C1 segment of cervical spinal cord (tissue), 14 donors: ENCODE data around the gene FOXP3.

ENCODE experiments used
- DNase-seq, 14 donors: peaks; one replicate each; lab custom pipeline; 2025; lab: John Stamatoyannopoulos, UW

Gene FOXP3

GRCh38 chrX:49273181-49273727, 8.7 kb upstream of the FOXP3 start:
- DNase-seq = no peak

GRCh38 chrX:49272421-49272820, 7.9 kb upstream of the FOXP3 start:
- no peak for DNase-seq

DNA sequence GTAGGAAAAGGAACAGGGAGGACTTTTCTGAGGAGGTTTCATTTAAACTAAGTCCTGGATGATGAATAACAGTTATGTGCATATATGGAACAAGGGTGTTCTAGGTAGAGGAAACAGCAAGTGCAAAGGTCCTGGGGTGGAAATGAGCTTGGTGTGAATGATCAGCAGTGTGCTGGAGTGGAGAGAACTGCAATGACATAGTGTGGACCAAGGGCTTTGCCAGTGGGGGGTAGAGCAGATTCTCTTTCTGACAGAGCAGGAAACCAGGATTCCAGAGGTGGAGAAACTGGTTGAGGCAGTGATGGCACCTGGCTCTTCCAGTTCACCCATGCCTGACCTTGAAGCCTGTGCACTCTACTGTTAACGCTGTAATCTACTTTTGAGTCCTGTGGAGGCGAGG, 6.8 kb upstream of the FOXP3 start:
- peak in 1 of 14 donors; percentile 1 for DNase-seq

DNA sequence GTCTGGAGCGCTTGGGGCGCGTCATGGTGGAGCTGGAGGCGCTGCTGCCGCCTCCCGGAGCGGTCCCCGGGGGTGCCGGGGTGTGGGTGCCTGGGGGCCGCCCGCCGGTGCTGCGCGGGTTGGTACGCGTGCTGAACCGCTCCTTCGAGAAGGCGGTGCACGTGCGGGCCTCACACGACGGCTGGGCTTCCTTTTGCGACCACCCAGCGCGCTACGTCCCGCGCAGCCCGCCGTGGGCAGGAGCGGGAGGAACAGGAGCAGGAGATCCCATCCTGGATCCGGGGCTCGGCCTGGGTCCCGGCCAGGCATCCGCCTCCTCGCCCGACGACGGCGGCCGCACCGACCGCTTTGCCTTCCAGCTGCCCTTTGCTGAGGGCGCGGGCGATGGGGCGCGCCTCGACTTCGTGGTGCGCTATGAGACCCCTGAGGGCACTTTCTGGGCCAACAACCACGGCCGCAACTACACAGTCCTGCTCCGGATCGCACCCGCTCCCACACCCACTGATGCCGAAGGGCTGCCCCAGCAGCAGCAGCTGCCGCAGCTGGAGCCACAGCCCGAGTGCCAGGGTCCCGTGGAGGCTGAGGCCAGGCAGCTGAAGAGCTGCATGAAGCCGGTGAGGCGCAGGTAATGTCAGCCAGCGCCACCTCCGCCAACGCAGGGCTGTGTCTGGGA, 5.9 kb upstream of the FOXP3 start:
- no peak for DNase-seq

- DNase-seq = peak in 1 of 14 donors; percentile 40
These were observed 5.3 kb upstream of the FOXP3 start, which contains the start of gene PPP1R3F for GRCh38 chrX:49269767-49270248. TSS of gene PPP1R3F (plus strand) at chrX:49269793. CDS start at chrX:49269870, 77 bp downstream.

- peak; percentile 72 to 96 (median 91) for DNase-seq
These were observed 4.7 kb upstream of the FOXP3 start for GRCh38 chrX:49269010-49269766.

GRCh38 chrX:49268702-49269009, 4.1 kb upstream of the FOXP3 start:
- no peak for DNase-seq

- DNase-seq = no peak
These were observed 2.3 kb upstream of the FOXP3 start for GRCh38 chrX:49266523-49267445.

- no peak for DNase-seq
These were observed 879 bp downstream of the FOXP3 start for GRCh38 chrX:49263631-49264030.

GRCh38 chrX:49262603-49263002, 1.9 kb downstream of the FOXP3 start:
- DNase-seq = no peak

DNA sequence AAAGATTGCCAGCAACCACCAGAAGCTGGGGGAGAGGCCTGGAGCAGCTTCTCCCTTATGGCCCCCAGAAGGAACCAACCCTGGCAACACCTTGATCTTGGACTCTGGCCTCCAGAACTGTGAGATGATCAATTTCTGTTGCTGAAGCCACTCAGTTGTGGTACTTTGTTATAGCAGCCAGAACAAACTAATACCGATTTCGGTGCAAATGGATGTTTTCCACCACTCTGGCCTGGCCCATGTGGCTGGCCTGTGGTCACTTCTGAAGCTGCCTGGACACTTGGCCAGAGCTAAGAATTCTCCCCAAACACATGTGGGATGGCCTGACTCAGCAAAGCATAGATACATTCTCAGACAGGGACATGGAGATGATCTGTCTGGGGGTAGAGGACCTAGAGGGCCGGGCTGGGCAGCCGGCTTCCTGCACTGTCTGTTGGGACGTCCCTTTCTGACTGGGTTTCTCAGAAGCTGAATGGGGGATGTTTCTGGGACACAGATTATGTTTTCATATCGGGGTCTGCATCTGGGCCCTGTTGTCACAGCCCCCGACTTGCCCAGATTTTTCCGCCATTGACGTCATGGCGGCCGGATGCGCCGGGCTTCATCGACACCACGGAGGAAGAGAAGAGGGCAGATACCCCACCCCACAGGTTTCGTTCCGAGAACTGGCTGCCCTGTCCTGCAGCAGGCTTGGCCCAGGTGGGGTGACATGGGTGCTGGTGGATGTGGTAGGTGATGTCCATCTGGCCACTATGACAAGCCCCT, 4.1 kb downstream of the FOXP3 start:
- no peak for DNase-seq

- DNase-seq = no peak
These were observed 5.8 kb downstream of the FOXP3 start for GRCh38 chrX:49258749-49259124.

- no peak for DNase-seq
These were observed 6.4 kb downstream of the FOXP3 start for GRCh38 chrX:49257846-49258748.

DNA sequence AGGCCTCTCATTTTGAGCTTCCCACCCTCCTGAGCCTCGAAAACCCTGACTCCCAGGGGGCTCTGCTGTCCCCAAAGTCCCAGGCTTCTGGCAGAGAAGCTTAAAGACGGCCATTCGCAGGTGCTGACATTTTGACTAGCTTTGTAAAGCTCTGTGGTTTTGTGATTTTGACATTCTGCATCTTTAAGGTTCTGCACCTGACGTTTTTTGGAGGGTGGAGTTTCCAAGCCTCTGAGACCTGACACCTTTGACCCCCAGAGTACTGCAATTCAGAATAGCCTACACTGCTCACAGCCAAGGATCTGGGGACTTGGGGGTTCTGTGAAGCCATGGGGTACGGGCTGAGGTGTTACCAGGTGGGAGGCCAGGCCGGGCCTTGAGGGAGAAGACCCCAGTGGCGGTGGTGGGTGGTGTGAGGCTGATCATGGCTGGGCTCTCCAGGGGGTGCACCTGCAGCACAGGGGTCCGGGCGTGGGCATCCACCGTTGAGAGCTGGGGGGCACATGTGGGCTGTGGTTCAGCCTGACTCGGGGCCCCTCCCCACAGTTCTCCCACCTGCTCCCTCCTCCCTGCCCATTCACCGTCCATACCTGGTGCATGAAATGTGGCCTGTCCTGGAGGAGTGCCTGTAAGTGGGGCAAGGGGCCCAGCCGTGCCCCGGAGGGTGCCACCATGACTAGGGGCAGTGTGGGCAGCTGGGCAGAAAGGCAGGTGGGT, 7.3 kb downstream of the FOXP3 start:
- no peak for DNase-seq

DNA sequence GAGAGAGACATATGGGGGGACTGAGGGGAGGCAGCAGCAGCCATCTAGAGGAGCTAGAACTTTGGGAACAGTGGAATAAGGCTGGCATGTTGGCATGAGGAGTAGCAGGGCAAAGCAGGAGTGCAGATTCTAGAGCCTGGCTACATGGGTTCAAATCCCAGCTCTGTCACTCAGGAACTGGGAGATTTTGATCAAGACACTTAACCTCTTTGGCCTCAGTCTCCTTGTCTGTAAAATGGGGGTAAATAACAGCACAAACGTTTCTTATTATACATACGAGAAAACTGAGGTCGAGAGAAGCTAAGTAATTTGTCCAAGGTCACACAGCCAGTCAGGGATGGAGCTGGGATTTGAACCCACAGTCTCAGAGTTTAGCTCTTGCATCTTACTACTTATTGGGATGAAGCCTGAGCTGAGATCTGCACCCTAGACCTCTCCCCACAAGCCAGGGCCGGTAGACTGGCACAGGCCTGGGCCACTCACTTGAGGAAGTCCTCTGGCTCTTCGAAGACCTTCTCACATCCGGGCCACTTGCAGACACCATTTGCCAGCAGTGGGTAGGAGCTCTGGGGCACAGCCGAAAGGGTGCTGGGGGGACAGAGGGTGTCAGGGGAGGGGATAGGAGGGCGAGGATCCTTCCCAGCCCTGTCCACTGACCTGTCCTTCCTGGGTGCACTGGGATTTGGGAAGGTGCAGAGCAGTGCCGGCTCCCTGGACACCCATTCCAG, 8.1 kb downstream of the FOXP3 start:
- DNase-seq = no peak

- DNase-seq = no peak
These were observed 9.9 kb downstream of the FOXP3 start for GRCh38 chrX:49254639-49255038.

GRCh38 chrX:49251325-49251724, 13.2 kb downstream of the FOXP3 start:
- no peak for DNase-seq

DNA sequence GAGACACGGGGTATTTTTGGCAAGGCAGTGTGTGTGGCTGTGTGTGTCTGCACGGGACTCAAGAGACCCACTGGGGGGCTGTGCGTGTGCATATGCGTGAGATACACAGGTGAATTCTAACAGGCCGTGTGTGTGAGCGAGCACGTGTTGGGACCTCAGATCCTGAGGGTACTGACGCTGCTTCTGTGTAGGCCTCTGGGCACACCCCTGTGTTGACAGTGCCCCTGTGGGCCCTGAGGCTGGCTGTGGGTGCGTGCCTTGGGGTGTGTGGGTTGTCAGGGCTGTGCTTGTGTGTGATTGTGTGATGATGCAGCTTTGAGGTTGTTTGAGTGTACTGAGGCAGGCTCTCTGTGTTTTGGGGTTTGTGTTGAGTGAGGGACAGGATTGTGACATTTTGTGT, 13.9 kb downstream of the FOXP3 start:
- DNase-seq = no peak

- DNase-seq = no peak
These were observed 14.4 kb downstream of the FOXP3 start for GRCh38 chrX:49250066-49250465.
